Lower leg skin (tissue), 3 donors: ENCODE measurements around the gene MCTP1.

ENCODE experiments used
- CTCF ChIP-seq, 3 donors: fragments of 450-650 bp; IDR thresholded peaks; one replicate each; pipeline ENCODE4 v1.5.1; 2016; ENCODE audit warnings: antibody characterized with exemption in 3 of 3, mild to moderate bottlenecking in 3 of 3, moderate library complexity in 2 of 3
- POLR2A ChIP-seq, 2 donors: fragments of 450-650 bp; IDR thresholded peaks; one replicate each; pipeline ENCODE4 v1.6.1; 2016 to 2017; ENCODE audit warnings: antibody characterized with exemption in 2 of 2, mild to moderate bottlenecking in 1 of 2, moderate library complexity in 1 of 2

GRCh38 chr5:94815313-94816039 is 469.4 kb downstream of the MCTP1 start:
- TF ChIP-seq CTCF (IDR thresholded peaks at IDR 0.05) = no peak
- no peak for TF ChIP-seq POLR2A (IDR thresholded peaks at IDR 0.05)
